NCI-H526 (cell line): Measurements from ENCODE around the gene CTDNEP1.

Source experiments
- DNase-seq, 2 experiments: peaks; one replicate each; lab custom pipeline; 2025; lab: John Stamatoyannopoulos, UW

Gene CTDNEP1

GRCh38 chr17:7228920-7229319, 22.6 kb downstream of the CTDNEP1 start:
- no peak for DNase-seq

GRCh38 chr17:7226721-7227710, 24.5 kb downstream of the CTDNEP1 start:
- DNase-seq: no peak

GRCh38 chr17:7225711-7226331, 25.7 kb downstream of the CTDNEP1 start:
- DNase-seq: no peak

GRCh38 chr17:7224661-7225111, 26.8 kb downstream of the CTDNEP1 start:
- DNase-seq: no peak

- DNase-seq: no peak
Observed at GRCh38 chr17:7224110-7224509, 27.4 kb downstream of the CTDNEP1 start.

- no peak for DNase-seq
Observed at GRCh38 chr17:7223375-7223774, 28.2 kb downstream of the CTDNEP1 start.

- DNase-seq: peak in 1 of 2 experiments; percentile 22
Observed at GRCh38 chr17:7222972-7223292, 28.6 kb downstream of the CTDNEP1 start.

GRCh38 chr17:7222093-7222971, 29.2 kb downstream of the CTDNEP1 start:
- no peak for DNase-seq

- no peak for DNase-seq
Observed at GRCh38 chr17:7221278-7222092, 30.0 kb downstream of the CTDNEP1 start.

GRCh38 chr17:7220593-7221277, 30.8 kb downstream of the CTDNEP1 start:
- DNase-seq: peak in 1 of 2 experiments; percentile 72

- DNase-seq: peak in 1 of 2 experiments; percentile 80
Observed at GRCh38 chr17:7219812-7220592, 31.5 kb downstream of the CTDNEP1 start, which contains the start of the genes ACADVL and DLG4. Gene ACADVL (plus strand): TSS chr17:7219938. CDS start chr17:7219985, 47 bp downstream. Gene DLG4 (minus strand): TSS chr17:7219836.

GRCh38 chr17:7219229-7219811, 32.2 kb downstream of the CTDNEP1 start:
- no peak for DNase-seq

GRCh38 chr17:7218758-7219157, 32.8 kb downstream of the CTDNEP1 start:
- no peak for DNase-seq

GRCh38 chr17:7218166-7218565, 33.4 kb downstream of the CTDNEP1 start:
- DNase-seq: no peak

GRCh38 chr17:7217113-7217987, 34.2 kb downstream of the CTDNEP1 start:
- DNase-seq: peak in 1 of 2 experiments; percentile 61

GRCh38 chr17:7216242-7217112, 35.1 kb downstream of the CTDNEP1 start:
- DNase-seq: no peak

GRCh38 chr17:7215652-7216180, 35.8 kb downstream of the CTDNEP1 start:
- no peak for DNase-seq
